Putamen (tissue), 1 donor: Measurements from ENCODE around the gene HMX1.
A peak's percentile ranks its signal among the peaks of the same experiment; 100 is the strongest.

Source experiments
- DNase-seq: peaks from one replicate; pipeline ENCODE4 v3.0.0-alpha.2; 2016; ENCODE audit warnings: low spot score

HMX1 gene

GRCh38 chr4:8871417-8872401, at the start of gene HMX1:
Gene HMX1, minus strand, starts transcription at chr4:8871839. Its CDS starts 225 bp downstream, at chr4:8871614.
- peak; percentile 65 for DNase-seq

GRCh38 chr4:8920969-8921368, 49.3 kb upstream of the HMX1 start:
- DNase-seq = no peak

- no peak for DNase-seq
Observed at GRCh38 chr4:8920289-8920965, 48.8 kb upstream of the HMX1 start.

GRCh38 chr4:8919651-8920288, 48.1 kb upstream of the HMX1 start:
- no peak for DNase-seq

- DNase-seq = peak; percentile 12
Observed at GRCh38 chr4:8917868-8918783, 46.5 kb upstream of the HMX1 start.

- DNase-seq = no peak
Observed at GRCh38 chr4:8917321-8917811, 45.7 kb upstream of the HMX1 start.

- no peak for DNase-seq
Observed at GRCh38 chr4:8916906-8917305, 45.3 kb upstream of the HMX1 start.

GRCh38 chr4:8916351-8916885, 44.8 kb upstream of the HMX1 start:
- no peak for DNase-seq

GRCh38 chr4:8915201-8916200, 43.9 kb upstream of the HMX1 start:
- DNase-seq = no peak

- no peak for DNase-seq
Observed at GRCh38 chr4:8914461-8915171, 43.0 kb upstream of the HMX1 start.

- DNase-seq = no peak
Observed at GRCh38 chr4:8913858-8914460, 42.3 kb upstream of the HMX1 start.

GRCh38 chr4:8913121-8913857, 41.6 kb upstream of the HMX1 start:
- DNase-seq = no peak

GRCh38 chr4:8912506-8912905, 40.9 kb upstream of the HMX1 start:
- no peak for DNase-seq

- DNase-seq = no peak
Observed at GRCh38 chr4:8912089-8912455, 40.4 kb upstream of the HMX1 start.

GRCh38 chr4:8911316-8912088, 39.9 kb upstream of the HMX1 start:
- no peak for DNase-seq

GRCh38 chr4:8910822-8911315, 39.2 kb upstream of the HMX1 start:
- no peak for DNase-seq
